PC-3 (cell line): ENCODE measurements around the gene SAFB. TPM values are rescaled to one million over a fixed set of nuclear protein-coding genes. Genes with fewer than 3 reads are reported as not detected.

Experiments
- ATAC-seq: fragments of 200-7000 bp; cut with Tn5 transposase; 2 replicates; pipeline ENCODE4 v1.9.1; 2020; ENCODE audit warnings: mild to moderate bottlenecking, moderate library complexity
- BruUV-seq: library from RNA; stranded (reverse); fragments of 400-500 nt; replicated peaks from 2 replicates; lab custom pipeline; 2021; lab: Mats Ljungman, UMichigan
- CTCF ChIA-PET: fragments of 300-600 bp; sonication (Branson Sonifier 250); formaldehyde crosslinking; loops from one replicate; lab custom pipeline; 2022; ENCODE audit warnings: antibody characterized with exemption; lab: Charles Lee
- POLR2A ChIA-PET: fragments of 300-600 bp; sonication (Branson Sonifier 250); formaldehyde crosslinking; loops from one replicate; lab custom pipeline; 2022; ENCODE audit warnings: antibody characterized with exemption; ENCODE audit not compliant: unreplicated experiment; lab: Charles Lee
- DNase-seq: peaks from one replicate; pipeline ENCODE4 v3.0.0-alpha.2; 2015
- H2AFZ ChIP-seq: fragments of 300-600 bp; sonication (generic); 2 replicates; pipeline ENCODE4 v1.6.0; 2016; ENCODE audit warnings: antibody characterized with exemption, low read length
- H3F3A ChIP-seq: fragments of 300-600 bp; sonication (generic); one replicate; pipeline ENCODE4 v1.6.0; 2017; ENCODE audit warnings: antibody characterized with exemption, low read length, control low read depth, mild to moderate bottlenecking; ENCODE audit not compliant: unreplicated experiment
- H3K27ac ChIP-seq: fragments of 300-600 bp; sonication (generic); 2 replicates; pipeline ENCODE4 v1.5.1; 2016; ENCODE audit warnings: mild to moderate bottlenecking, low read length
- H3K27me3 ChIP-seq: fragments of 300-600 bp; sonication (generic); 2 replicates; pipeline ENCODE4 v1.6.1; 2016; ENCODE audit warnings: low read length, mixed read lengths
- H3K36me3 ChIP-seq: fragments of 300-600 bp; sonication (generic); 2 replicates; pipeline ENCODE4 v1.6.1; 2016; ENCODE audit warnings: low read depth, mixed run types, low read length, mixed read lengths
- H3K4me1 ChIP-seq: fragments of 300-600 bp; sonication (generic); 2 replicates; pipeline ENCODE4 v1.5.1; 2016; ENCODE audit warnings: low read length; ENCODE audit not compliant: insufficient read depth
- H3K4me2 ChIP-seq: fragments of 300-600 bp; sonication (generic); 2 replicates; pipeline ENCODE4 v1.6.0; 2016; ENCODE audit warnings: low read length
- H3K4me3 ChIP-seq: fragments of 300-600 bp; sonication (generic); 2 replicates; pipeline ENCODE4 v1.5.1; 2016; ENCODE audit warnings: mild to moderate bottlenecking, low read length, mixed read lengths
- H3K79me2 ChIP-seq: fragments of 300-600 bp; sonication (generic); 2 replicates; pipeline ENCODE4 v1.6.1; 2017; ENCODE audit warnings: low read length, mixed read lengths
- H3K9ac ChIP-seq: fragments of 300-600 bp; sonication (generic); 2 replicates; pipeline ENCODE4 v1.6.0; 2016; ENCODE audit warnings: mild to moderate bottlenecking, low read length
- H3K9me2 ChIP-seq: fragments of 300-600 bp; sonication (generic); replicated peaks from 2 replicates; pipeline ENCODE4 v1.6.1; 2016; ENCODE audit warnings: mixed run types, low read length, mixed read lengths
- H3K9me3 ChIP-seq: fragments of 300-600 bp; sonication (generic); 2 replicates; pipeline ENCODE4 v1.6.1; 2016; ENCODE audit warnings: low read length, mixed read lengths
- H4K20me1 ChIP-seq: fragments of 300-600 bp; sonication (generic); 2 replicates; pipeline ENCODE4 v1.6.1; 2016; ENCODE audit warnings: low read length, mixed read lengths
- EZH2 ChIP-seq: fragments of 300-600 bp; sonication (generic); IDR thresholded peaks from one replicate; pipeline ENCODE4 v1.6.1; 2017; ENCODE audit warnings: antibody characterized with exemption, mild to moderate bottlenecking, low read length; ENCODE audit not compliant: unreplicated experiment
- EZH2phosphoT487 ChIP-seq: fragments of 300-600 bp; sonication (generic); IDR thresholded peaks from 2 replicates; pipeline ENCODE4 v1.6.1; 2018; ENCODE audit warnings: mild to moderate bottlenecking, antibody characterized with exemption, low read length, borderline replicate concordance
- intact Hi-C: fragments of 100-400 bp; cut with micrococcal nuclease; formaldehyde crosslinking; loops from 2 replicates; pipeline ENCODE4 v1.9.0; 2023
- total RNA-seq: library from RNA; depleted of rRNA; stranded (reverse); fragments of >200 nt; gene quantifications from 2 replicates; pipeline ENCODE4 v1.2.3, GENCODE V29; 2014
- TF ChIP-seq, protein P1 (sequence below): fragments of 300-600 bp; sonication (generic); conservative IDR thresholded peaks from 2 replicates; pipeline ENCODE4 v1.5.1; 2017; ENCODE audit warnings: antibody characterized with exemption, low read depth, mild to moderate bottlenecking, low read length

The SAFB gene
- total RNA-seq, 1 experiment from 2014 or later = 94.9 TPM

DNA sequence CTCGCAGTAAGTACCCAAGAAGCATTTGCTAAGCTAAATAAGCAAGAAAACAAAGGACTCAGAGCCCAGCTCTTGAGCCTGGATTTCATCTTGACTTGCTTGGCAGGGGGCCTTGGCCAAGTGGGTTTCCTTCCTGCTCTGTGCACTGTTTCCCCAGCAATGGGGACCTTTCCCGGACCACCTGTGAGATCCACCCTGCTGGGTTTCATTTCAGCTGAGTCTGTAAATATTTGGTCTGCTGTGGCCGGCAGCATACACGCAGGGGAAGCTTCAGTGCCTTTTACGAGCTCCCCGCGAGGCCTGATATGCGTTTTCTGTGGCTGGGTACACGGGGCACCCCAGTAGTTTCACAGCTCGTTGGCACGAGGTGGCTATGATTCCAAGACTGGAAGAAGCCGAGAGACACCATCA, 42.7 kb upstream of the SAFB start:
- no peaks in the 10 kb centered on the region for H3K79me2 ChIP-seq
- H3K4me3 ChIP-seq = no peak overlapping the region
- H3K36me3 ChIP-seq = no peaks in the 10 kb centered on the region
- H3K4me2 ChIP-seq = no peak overlapping the region
- H3K27ac ChIP-seq = no peak overlapping the region
- ChIA-PET POLR2A (no interaction called here), CTCF (interaction anchor here (0.5 kb wide), 1 partner anchor 774 kb away, joined by 3 read pairs; no protein-coding TSS in a partner anchor)
- H3K9me2 ChIP-seq = no peaks in the 10 kb centered on the region
- no peak overlapping the region for H3K9ac ChIP-seq
- no peak for DNase-seq
- 0 out of 2 replicates have a peak, but pooled peaks have one; percentile 0 for ATAC-seq
- H4K20me1 ChIP-seq = no peaks in the 10 kb centered on the region
- no peaks in the 10 kb centered on the region for H3K27me3 ChIP-seq
- TF ChIP-seq EZH2phosphoT487 (no peak), EZH2 (no peak)
- TF ChIP-seq, protein P1, sequence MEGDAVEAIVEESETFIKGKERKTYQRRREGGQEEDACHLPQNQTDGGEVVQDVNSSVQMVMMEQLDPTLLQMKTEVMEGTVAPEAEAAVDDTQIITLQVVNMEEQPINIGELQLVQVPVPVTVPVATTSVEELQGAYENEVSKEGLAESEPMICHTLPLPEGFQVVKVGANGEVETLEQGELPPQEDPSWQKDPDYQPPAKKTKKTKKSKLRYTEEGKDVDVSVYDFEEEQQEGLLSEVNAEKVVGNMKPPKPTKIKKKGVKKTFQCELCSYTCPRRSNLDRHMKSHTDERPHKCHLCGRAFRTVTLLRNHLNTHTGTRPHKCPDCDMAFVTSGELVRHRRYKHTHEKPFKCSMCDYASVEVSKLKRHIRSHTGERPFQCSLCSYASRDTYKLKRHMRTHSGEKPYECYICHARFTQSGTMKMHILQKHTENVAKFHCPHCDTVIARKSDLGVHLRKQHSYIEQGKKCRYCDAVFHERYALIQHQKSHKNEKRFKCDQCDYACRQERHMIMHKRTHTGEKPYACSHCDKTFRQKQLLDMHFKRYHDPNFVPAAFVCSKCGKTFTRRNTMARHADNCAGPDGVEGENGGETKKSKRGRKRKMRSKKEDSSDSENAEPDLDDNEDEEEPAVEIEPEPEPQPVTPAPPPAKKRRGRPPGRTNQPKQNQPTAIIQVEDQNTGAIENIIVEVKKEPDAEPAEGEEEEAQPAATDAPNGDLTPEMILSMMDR = no peak
- no TSS peak for BruUV-seq
- H3K9me3 ChIP-seq = no peaks in the 10 kb centered on the region
- H3K4me1 ChIP-seq = peaks cover 3% of the 10 kb centered on the region; the same call in 1 of the 2 replicates
- H2AFZ ChIP-seq = no peak overlapping the region
- intact Hi-C loops = no loop called here
- H3F3A ChIP-seq = no peaks in the 10 kb centered on the region

DNA sequence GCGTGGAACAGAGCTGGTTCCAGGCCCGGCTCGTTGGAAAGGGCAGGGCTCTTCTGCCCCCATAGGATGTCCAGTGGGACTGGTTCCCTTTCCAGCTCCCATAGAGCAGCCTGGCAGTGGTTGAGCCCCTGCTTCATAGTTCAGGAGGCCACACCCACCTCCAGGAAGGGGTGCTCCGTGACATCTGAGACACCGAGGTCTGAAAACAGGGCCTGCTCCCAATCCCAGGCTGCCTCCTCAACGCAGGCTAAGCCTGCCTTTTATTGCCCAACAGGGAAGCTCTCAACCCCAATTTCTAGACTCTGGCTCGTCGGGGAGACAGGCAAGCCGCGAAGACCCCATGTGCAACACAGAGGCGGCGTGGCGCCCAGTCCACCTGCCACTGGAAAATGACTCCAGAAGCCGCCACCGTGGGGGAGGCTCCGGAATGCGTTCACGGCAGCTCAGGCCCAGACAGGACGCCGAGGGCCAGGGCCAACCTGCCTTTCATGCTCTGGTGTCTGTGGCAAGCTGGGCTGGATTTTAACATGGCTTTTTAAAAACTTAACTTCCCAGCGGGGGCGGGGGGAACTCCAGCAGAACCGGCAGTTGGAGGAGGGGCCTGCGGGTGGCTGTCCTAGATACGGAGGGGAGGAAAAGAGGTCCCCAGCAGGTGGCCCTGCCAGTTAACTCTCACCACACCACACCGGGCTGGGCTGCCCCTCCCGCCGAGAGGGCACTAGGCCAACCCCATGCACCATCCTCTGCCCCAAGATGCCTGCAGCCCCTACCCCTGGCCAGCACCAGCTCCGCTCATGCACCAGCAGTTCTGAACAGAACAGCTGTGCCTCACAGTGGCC, 37.2 kb upstream of the SAFB start:
- POLR2A ChIA-PET = no interaction called here
- 0 out of 2 replicates have a peak, but pooled peaks cover 4% of the 10 kb centered on the region for H4K20me1 ChIP-seq
- H3K9me2 ChIP-seq = no peaks in the 10 kb centered on the region
- CTCF ChIA-PET = no interaction called here
- no peak overlapping the region for H3K4me3 ChIP-seq
- H3K27ac ChIP-seq = no peak overlapping the region
- TF ChIP-seq EZH2phosphoT487 = no peak
- no peak for TF ChIP-seq EZH2
- TF ChIP-seq, protein P1 = no peak
- intact Hi-C loops = no loop called here
- no peaks in the 10 kb centered on the region for H3K79me2 ChIP-seq
- no peak overlapping the region for H3K9ac ChIP-seq
- H3K27me3 ChIP-seq = no peaks in the 10 kb centered on the region
- H3K9me3 ChIP-seq = no peaks in the 10 kb centered on the region
- DNase-seq = no peak
- H3K36me3 ChIP-seq = peaks cover 44% of the 10 kb centered on the region
- no peak overlapping the region for H3K4me2 ChIP-seq
- H3K4me1 ChIP-seq = no peaks in the 10 kb centered on the region
- 0 out of 2 replicates have a peak, but pooled peaks have one; percentile 6 for ATAC-seq
- no peaks in the 10 kb centered on the region for H3F3A ChIP-seq
- H2AFZ ChIP-seq = no peak overlapping the region
- BruUV-seq = no TSS peak
